ENCODE measurements around the gene TMEM126A. TPM values are rescaled to one million over a fixed set of nuclear protein-coding genes. Genes with fewer than 3 reads are reported as not detected.
"Not testable (repeated sequence)": the region's sequence is repeated elsewhere in the genome, so short reads cannot be mapped to it uniquely, and the experiment has no call there.

Gene TMEM126A
- 10 to 100 TPM; 35.2 to 44.5 (median 37.9) TPM for polyA plus RNA-seq (ENCODE audit: insufficient read length in 10 of 10)
- long read RNA-seq, donor 1, transcript TMEM126A-203 (4 exons, 656 nt), result minor isoform, 5 of 21 reads
- long read RNA-seq, donor 1, transcript TMEM126A-201 (5 exons, 739 nt), result major isoform, 13 of 21 reads
- long read RNA-seq, donor 1, partial matches to known transcripts, result 0 of 21 reads
- long read RNA-seq, donor 1, other reads (novel, unspliced or antisense), result 0 of 21 reads
- long read RNA-seq, donor 2, transcript TMEM126A-201 (5 exons, 739 nt), result major isoform, 7 of 12 reads
- long read RNA-seq, donor 2, partial matches to known transcripts, result 0 of 12 reads
- long read RNA-seq, donor 2, other reads (novel, unspliced or antisense), result 0 of 12 reads
- long read RNA-seq, donor 3, result 0 reads
- long read RNA-seq, donor 4, transcript TMEM126A-201 (5 exons, 739 nt), result major isoform, 12 of 22 reads
- long read RNA-seq, donor 4, transcript TMEM126A-203 (4 exons, 656 nt), result minor isoform, 8 of 22 reads
- long read RNA-seq, donor 4, partial matches to known transcripts, result 0 of 22 reads
- long read RNA-seq, donor 4, other reads (novel, unspliced or antisense), result 0 of 22 reads
- long read RNA-seq, donor 5, transcript TMEM126A-203 (4 exons, 656 nt), result minor isoform, 10 of 36 reads
- long read RNA-seq, donor 5, transcript TMEM126A-201 (5 exons, 739 nt), result major isoform, 26 of 36 reads
- long read RNA-seq, donor 5, partial matches to known transcripts, result 0 of 36 reads
- long read RNA-seq, donor 5, other reads (novel, unspliced or antisense), result 0 of 36 reads
- long read RNA-seq, donor 6, transcript TMEM126A-203 (4 exons, 656 nt), result minor isoform, 7 of 21 reads
- long read RNA-seq, donor 6, transcript TMEM126A-201 (5 exons, 739 nt), result major isoform, 14 of 21 reads
- long read RNA-seq, donor 6, partial matches to known transcripts, result 0 of 21 reads
- long read RNA-seq, donor 6, other reads (novel, unspliced or antisense), result 0 of 21 reads
- long read RNA-seq, donor 7, partial matches to known transcripts, result 0 of 9 reads
- long read RNA-seq, donor 7, other reads (novel, unspliced or antisense), result 0 of 9 reads
- long read RNA-seq, donor 8, transcript TMEM126A-201 (5 exons, 739 nt), result major isoform, 8 of 12 reads
- long read RNA-seq, donor 8, partial matches to known transcripts, result 0 of 12 reads
- long read RNA-seq, donor 8, other reads (novel, unspliced or antisense), result 0 of 12 reads
- long read RNA-seq, donor 9, transcript TMEM126A-201 (5 exons, 739 nt), result major isoform, 5 of 6 reads
- long read RNA-seq, donor 9, partial matches to known transcripts, result 0 of 6 reads
- long read RNA-seq, donor 9, other reads (novel, unspliced or antisense), result 0 of 6 reads

- DNase-seq, result peak; percentile 86 to 97 (median 92)
Measured at GRCh38 chr11:85647604-85648299, at the start of gene TMEM126A. Gene TMEM126A, plus strand, starts transcription at chr11:85647967. Its CDS starts 2,289 bp downstream, at chr11:85650256.

- DNase-seq, result peak in 2 of 3 donors; percentile 5 to 38
Measured at GRCh38 chr11:85599083-85599482, 48.7 kb upstream of the TMEM126A start.

- DNase-seq, result no peak
Measured at GRCh38 chr11:85602526-85603213, 45.1 kb upstream of the TMEM126A start.

GRCh38 chr11:85603220-85603619 is 44.5 kb upstream of the TMEM126A start:
- DNase-seq, result no peak

- DNase-seq, result not testable (repeated sequence)
Measured at GRCh38 chr11:85606237-85606636, 41.5 kb upstream of the TMEM126A start.

- DNase-seq, result not testable (repeated sequence)
Measured at GRCh38 chr11:85608621-85609020, 39.1 kb upstream of the TMEM126A start.

- DNase-seq, result not testable (repeated sequence)
Measured at GRCh38 chr11:85609286-85609685, 38.5 kb upstream of the TMEM126A start.

GRCh38 chr11:85611643-85612042 is 36.1 kb upstream of the TMEM126A start:
- not testable (repeated sequence) for DNase-seq

GRCh38 chr11:85619499-85619898 is 28.3 kb upstream of the TMEM126A start:
- no peak for DNase-seq

GRCh38 chr11:85620256-85620655 is 27.5 kb upstream of the TMEM126A start:
- no peak for DNase-seq

- DNase-seq, result peak in 2 of 3 donors; percentile 5 to 13
Measured at GRCh38 chr11:85626496-85626895, 21.3 kb upstream of the TMEM126A start.

GRCh38 chr11:85627332-85627997 is 20.3 kb upstream of the TMEM126A start, which contains the start of gene DLG2:
Gene DLG2, minus strand, starts transcription at chr11:85627344.
- peak; percentile 47 to 81 (median 58) for DNase-seq

- DNase-seq, result peak; percentile 98 to 99 (median 98)
Measured at GRCh38 chr11:85627998-85628770, 19.6 kb upstream of the TMEM126A start, which contains the start of gene TMEM126B. Gene TMEM126B, plus strand, starts transcription at chr11:85628593. Its CDS starts 15 bp downstream, at chr11:85628608.

- DNase-seq, result no peak
Measured at GRCh38 chr11:85628771-85629341, 18.9 kb upstream of the TMEM126A start.

GRCh38 chr11:85634747-85635146 is 13.0 kb upstream of the TMEM126A start:
- DNase-seq, result no peak

- DNase-seq, result peak in 1 of 3 donors; percentile 13
Measured at GRCh38 chr11:85643191-85643614, 4.6 kb upstream of the TMEM126A start.

GRCh38 chr11:85647078-85647477 is 689 bp upstream of the TMEM126A start:
- DNase-seq, result no peak

- no peak for DNase-seq
Measured at GRCh38 chr11:85651118-85651517, 3.4 kb downstream of the TMEM126A start.

All from muscle of back (tissue), 13 donors.